Gastroesophageal sphincter (tissue), 3 donors: ENCODE data around the gene ATP11A.

Experiments used
- POLR2AphosphoS5 ChIP-seq: sonication (generic); formaldehyde crosslinking; IDR thresholded peaks from one replicate; pipeline ENCODE4 v1.6.1; 2017; ENCODE audit warnings: antibody characterized with exemption
- TF ChIP-seq, protein P1 (sequence below), 4 experiments: fragments of 200-600 bp in 2 of 4; fragments of 450-650 bp in 2 of 4; sonication (generic) in 1 of 4; IDR thresholded peaks; one replicate each; pipeline ENCODE4 v1.5.1; 2017 to 2019; ENCODE audit warnings: antibody characterized with exemption in 4 of 4, mild to moderate bottlenecking in 2 of 4, moderate library complexity in 2 of 4

DNA sequence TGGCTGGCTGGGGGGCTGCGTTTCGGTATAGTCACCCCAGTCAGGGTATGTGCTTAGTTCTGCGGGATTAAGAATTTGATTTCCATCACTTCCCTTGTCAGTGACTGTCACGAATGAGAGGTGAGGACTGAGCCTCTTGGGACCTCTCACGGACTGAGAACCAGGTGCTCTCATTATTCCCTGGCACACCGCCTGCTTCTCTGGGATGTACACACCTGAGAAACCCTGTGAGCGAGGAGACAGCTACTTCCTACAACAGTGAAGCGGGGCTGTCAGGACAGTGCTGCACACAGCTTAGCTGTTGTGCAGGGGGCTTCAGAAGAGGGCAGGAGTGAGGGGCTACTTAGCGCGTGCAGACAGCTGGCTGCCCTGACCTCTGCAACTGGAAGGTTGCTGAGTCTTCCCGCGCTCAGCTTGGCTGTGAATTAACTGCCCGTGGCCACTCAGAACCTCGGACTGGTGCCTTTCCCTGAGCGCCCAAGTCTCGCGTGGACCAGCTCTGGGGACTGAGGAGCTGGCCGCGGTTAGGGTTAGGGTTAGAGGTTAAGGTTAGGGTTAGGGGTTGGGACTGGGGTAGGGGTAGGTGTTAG lies 213.9 kb downstream of the ATP11A start:
- TF ChIP-seq, protein P1, sequence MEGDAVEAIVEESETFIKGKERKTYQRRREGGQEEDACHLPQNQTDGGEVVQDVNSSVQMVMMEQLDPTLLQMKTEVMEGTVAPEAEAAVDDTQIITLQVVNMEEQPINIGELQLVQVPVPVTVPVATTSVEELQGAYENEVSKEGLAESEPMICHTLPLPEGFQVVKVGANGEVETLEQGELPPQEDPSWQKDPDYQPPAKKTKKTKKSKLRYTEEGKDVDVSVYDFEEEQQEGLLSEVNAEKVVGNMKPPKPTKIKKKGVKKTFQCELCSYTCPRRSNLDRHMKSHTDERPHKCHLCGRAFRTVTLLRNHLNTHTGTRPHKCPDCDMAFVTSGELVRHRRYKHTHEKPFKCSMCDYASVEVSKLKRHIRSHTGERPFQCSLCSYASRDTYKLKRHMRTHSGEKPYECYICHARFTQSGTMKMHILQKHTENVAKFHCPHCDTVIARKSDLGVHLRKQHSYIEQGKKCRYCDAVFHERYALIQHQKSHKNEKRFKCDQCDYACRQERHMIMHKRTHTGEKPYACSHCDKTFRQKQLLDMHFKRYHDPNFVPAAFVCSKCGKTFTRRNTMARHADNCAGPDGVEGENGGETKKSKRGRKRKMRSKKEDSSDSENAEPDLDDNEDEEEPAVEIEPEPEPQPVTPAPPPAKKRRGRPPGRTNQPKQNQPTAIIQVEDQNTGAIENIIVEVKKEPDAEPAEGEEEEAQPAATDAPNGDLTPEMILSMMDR (IDR thresholded peaks at IDR 0.05): no peak
- no peak for TF ChIP-seq POLR2AphosphoS5
